H9 (cell line): ENCODE results near the gene PUM1. TPM values are rescaled to one million over a fixed set of nuclear protein-coding genes. Genes with fewer than 3 reads are reported as not detected.

Experiments used
- DNase-seq: peaks from one replicate; pipeline ENCODE4 v3.0.0-alpha.2; 2017
- H2AFZ ChIP-seq: one replicate; pipeline ENCODE4 v1.6.1; 2013; ENCODE audit warnings: mild to moderate bottlenecking, low read length, control low read depth, moderate library complexity
- H2AK5ac ChIP-seq: 2 replicates; pipeline ENCODE4 v1.6.1; 2013; ENCODE audit warnings: low read length, control low read depth, mixed read lengths; ENCODE audit not compliant: insufficient read length
- H2BK120ac ChIP-seq: one replicate; pipeline ENCODE4 v1.6.1; 2013; ENCODE audit warnings: low read depth, mild to moderate bottlenecking, low read length, control low read depth, inconsistent platforms; ENCODE audit not compliant: poor library complexity, severe bottlenecking
- H2BK12ac ChIP-seq: 2 replicates; pipeline ENCODE4 v1.6.1; 2013; ENCODE audit warnings: low read length, control low read depth, mixed read lengths, low read depth; ENCODE audit not compliant: insufficient read length
- H2BK15ac ChIP-seq: 2 replicates; pipeline ENCODE4 v1.6.1; 2013; ENCODE audit warnings: low read depth, low read length, control low read depth
- H2BK20ac ChIP-seq: one replicate; pipeline ENCODE4 v1.6.1; 2013; ENCODE audit warnings: low read depth, mild to moderate bottlenecking, low read length, control low read depth, inconsistent platforms; ENCODE audit not compliant: poor library complexity, severe bottlenecking
- H2BK5ac ChIP-seq: 2 replicates; pipeline ENCODE4 v1.6.1; 2013; ENCODE audit warnings: low read length, control low read depth, mixed read lengths; ENCODE audit not compliant: insufficient read length
- H3K14ac ChIP-seq: 2 replicates; pipeline ENCODE4 v1.6.1; 2013; ENCODE audit warnings: low read length, control low read depth; ENCODE audit not compliant: insufficient read depth
- H3K18ac ChIP-seq: 2 replicates; pipeline ENCODE4 v1.6.1; 2013; ENCODE audit warnings: low read depth, mild to moderate bottlenecking, mixed read lengths, low read length, control low read depth; ENCODE audit not compliant: insufficient read length
- H3K23ac ChIP-seq: 2 replicates; pipeline ENCODE4 v1.6.1; 2013; ENCODE audit warnings: low read length, control low read depth, mixed read lengths, low read depth; ENCODE audit not compliant: insufficient read length
- H3K23me2 ChIP-seq: 2 replicates; pipeline ENCODE4 v1.6.1; 2013; ENCODE audit warnings: low read depth, mild to moderate bottlenecking, mixed read lengths, low read length, control low read depth; ENCODE audit not compliant: insufficient read length, poor library complexity, severe bottlenecking
- H3K27ac ChIP-seq: 2 replicates; pipeline ENCODE4 v1.5.1; 2013; ENCODE audit warnings: low read length, control low read depth, mixed read lengths, low read depth; ENCODE audit not compliant: insufficient read length
- H3K27me3 ChIP-seq: 2 replicates; pipeline ENCODE4 v1.6.1; 2013; ENCODE audit warnings: low read length, control low read depth, inconsistent platforms; ENCODE audit not compliant: insufficient read depth
- H3K4ac ChIP-seq: 2 replicates; pipeline ENCODE4 v1.6.1; 2013; ENCODE audit warnings: low read depth, mild to moderate bottlenecking, control low read depth, inconsistent platforms, low read length, moderate library complexity
- H3K4me1 ChIP-seq: 2 replicates; pipeline ENCODE4 v1.6.1; 2013; ENCODE audit warnings: low read length, control low read depth, inconsistent platforms; ENCODE audit not compliant: insufficient read depth
- H3K4me2 ChIP-seq: 2 replicates; pipeline ENCODE4 v1.6.1; 2013; ENCODE audit warnings: low read length, control low read depth, mixed read lengths; ENCODE audit not compliant: insufficient read length, insufficient read depth
- H3K56ac ChIP-seq: 2 replicates; pipeline ENCODE4 v1.6.1; 2013; ENCODE audit warnings: low read depth, mild to moderate bottlenecking, mixed read lengths, low read length, control low read depth; ENCODE audit not compliant: insufficient read length
- H3K79me1 ChIP-seq: 2 replicates; pipeline ENCODE4 v1.6.1; 2013; ENCODE audit warnings: low read depth, mild to moderate bottlenecking, moderate library complexity, low read length, control low read depth, inconsistent platforms; ENCODE audit not compliant: insufficient read depth, poor library complexity, severe bottlenecking
- H3K79me2 ChIP-seq: 2 replicates; pipeline ENCODE4 v1.6.1; 2013; ENCODE audit warnings: low read length, control low read depth, inconsistent platforms; ENCODE audit not compliant: insufficient read depth
- H3K9ac ChIP-seq: 2 replicates; pipeline ENCODE4 v1.6.1; 2013; ENCODE audit warnings: low read length, control low read depth, mixed read lengths; ENCODE audit not compliant: insufficient read length; ENCODE audit errors: extremely low read depth
- H3K9me3 ChIP-seq: one replicate; pipeline ENCODE4 v1.6.1; 2013; ENCODE audit warnings: low read depth, low read length, inconsistent platforms; ENCODE audit not compliant: control insufficient read depth
- H3T11ph ChIP-seq: one replicate; pipeline ENCODE4 v1.6.1; 2013; ENCODE audit warnings: mild to moderate bottlenecking, low read length, control low read depth, inconsistent platforms
- H4K20me1 ChIP-seq: one replicate; pipeline ENCODE4 v1.6.1; 2013; ENCODE audit not compliant: control insufficient read depth, insufficient read length, insufficient read depth
- H4K5ac ChIP-seq: 2 replicates; pipeline ENCODE4 v1.6.1; 2013; ENCODE audit warnings: low read depth, mild to moderate bottlenecking, mixed read lengths, low read length, control low read depth; ENCODE audit not compliant: insufficient read length
- H4K8ac ChIP-seq: replicated peaks from 2 replicates; pipeline ENCODE4 v1.6.1; 2013; ENCODE audit warnings: low read length, control low read depth, mixed read lengths, low read depth; ENCODE audit not compliant: insufficient read length
- H4K91ac ChIP-seq: 2 replicates; pipeline ENCODE4 v1.6.1; 2013; ENCODE audit warnings: low read depth, mild to moderate bottlenecking, moderate library complexity, mixed read lengths, low read length, control low read depth; ENCODE audit not compliant: insufficient read length
- H3K27ac Mint-ChIP-seq, 3 experiments: 2 replicates in 2 of 3; 3 replicates in 1 of 3; pipeline ENCODE4 v1.8.0; 2020 to 2021; ENCODE audit warnings: mixed read lengths in 3 of 3, mild to moderate bottlenecking in 1 of 3, moderate library complexity in 1 of 3
- H3K27me3 Mint-ChIP-seq: 2 replicates; pipeline ENCODE4 v1.8.0; 2021; ENCODE audit warnings: low read depth, mild to moderate bottlenecking, moderate library complexity, mixed read lengths
- H3K36me3 Mint-ChIP-seq, 3 experiments: 2 replicates in 2 of 3; 3 replicates in 1 of 3; pipeline ENCODE4 v1.8.0; 2020 to 2021; ENCODE audit warnings: low read depth in 3 of 3, mixed read lengths in 3 of 3; ENCODE audit not compliant: insufficient read depth in 1 of 3
- H3K4me1 Mint-ChIP-seq, 2 experiments: 2 replicates each; pipeline ENCODE4 v1.8.0; 2020; ENCODE audit warnings: mixed read lengths in 2 of 2
- H3K4me3 Mint-ChIP-seq, 2 experiments: 2 replicates in 1 of 2; 3 replicates in 1 of 2; pipeline ENCODE4 v1.8.0; 2020 to 2021; ENCODE audit warnings: mild to moderate bottlenecking in 2 of 2, mixed read lengths in 2 of 2, moderate library complexity in 1 of 2
- H3K9me3 Mint-ChIP-seq, 2 experiments: 2 replicates in 1 of 2; 3 replicates in 1 of 2; pipeline ENCODE4 v1.8.0; 2020; ENCODE audit warnings: mild to moderate bottlenecking in 2 of 2, mixed read lengths in 2 of 2, moderate library complexity in 1 of 2
- CTCF ChIP-seq: fragments of 200-600 bp; sonication (generic); conservative IDR thresholded peaks from 3 replicates; pipeline ENCODE4 v1.8.0; 2021; ENCODE audit warnings: antibody characterized with exemption, mild to moderate bottlenecking
- WGBS: extraction: QIAGEN DNeasy Blood & Tissue Kit; methylation state at CpG from one replicate; pipeline ENCODE4 v1.1.7; 2013; ENCODE audit warnings: missing lambda C conversion rate, low lambda C conversion rate, mixed read lengths; ENCODE audit not compliant: insufficient read length; ENCODE audit errors: extremely low coverage; 5-methylcytosine and 5-hydroxymethylcytosine counted together
- total RNA-seq: library from RNA; stranded (reverse); gene quantifications from 2 replicates; pipeline ENCODE4 v1.2.1, GENCODE V29; 2021

Gene PUM1
- total RNA-seq, 1 experiment from 2014 or later: 164 TPM

GRCh38 chr1:30928171-30928570 is 137.3 kb downstream of the PUM1 start:
- Mint-ChIP-seq H3K4me1 (peaks cover 3 to 5% of the 10 kb centered on the region in 2 experiments), H3K4me3 (no peak overlapping the region), H3K27me3 (no peaks in the 10 kb centered on the region), H3K9me3 (no peaks in the 10 kb centered on the region), H3K36me3 (peaks cover 0 to 13% (median 7%) of the 10 kb centered on the region in 3 experiments; a peak in 6 of 7 replicates), H3K27ac (no peak overlapping the region; a peak in 1 of 7 replicates)
- H3K4me1 ChIP-seq: no peaks in the 10 kb centered on the region
- no peak overlapping the region for H2BK120ac ChIP-seq
- H3K9ac ChIP-seq: no peak overlapping the region
- no peak overlapping the region for H2BK15ac ChIP-seq
- no peak overlapping the region for H3K14ac ChIP-seq
- H2BK20ac ChIP-seq: no peak overlapping the region
- no peak overlapping the region for H2BK12ac ChIP-seq
- no peak overlapping the region for H3K4ac ChIP-seq
- H2AK5ac ChIP-seq: no peak overlapping the region
- H3T11ph ChIP-seq: no peak overlapping the region
- H4K8ac ChIP-seq: no peak overlapping the region
- no peak overlapping the region for H3K18ac ChIP-seq
- H3K79me1 ChIP-seq: no peaks in the 10 kb centered on the region
- H3K27me3 ChIP-seq: no peaks in the 10 kb centered on the region
- H4K91ac ChIP-seq: no peak overlapping the region
- TF ChIP-seq CTCF: no peak
- no peaks in the 10 kb centered on the region for H3K79me2 ChIP-seq
- H2BK5ac ChIP-seq: no peak overlapping the region
- H3K27ac ChIP-seq: no peak overlapping the region
- H3K4me2 ChIP-seq: no peak overlapping the region
- WGBS: no CpG with 5 or more reads among the region's 7 CpGs
- no peaks in the 10 kb centered on the region for H3K23me2 ChIP-seq
- H4K5ac ChIP-seq: no peak overlapping the region
- no peak overlapping the region for H2AFZ ChIP-seq
- H3K56ac ChIP-seq: no peak overlapping the region
- no peak overlapping the region for H3K23ac ChIP-seq
- no peaks in the 10 kb centered on the region for H3K9me3 ChIP-seq
- no peaks in the 10 kb centered on the region for H4K20me1 ChIP-seq
- no peak for DNase-seq
